Activated CD4-positive, alpha-beta T cell treated with anti-CD3 and anti-CD28 coated beads, Interleukin-2, amount 50 U/mL, for 24 hours (primary cell): Measurements from ENCODE around the gene HBA1.
A peak's percentile ranks its signal among the peaks of the same experiment; 100 is the strongest.
"Not testable (repeated sequence)": the region's sequence is repeated elsewhere in the genome, so short reads cannot be mapped to it uniquely, and the experiment has no call there.

Experiments used
- DNase-seq, 2 donors: peaks; one replicate each; pipeline ENCODE4 v3.0.0-alpha.2; 2020; ENCODE audit warnings: low read depth in 1 of 2, low spot score in 1 of 2

The HBA1 gene

GRCh38 chr16:176477-177382, at the start of gene HBA1:
Gene HBA1 (plus strand): TSS chr16:176680. CDS start chr16:176717, 37 bp downstream.
- not testable (repeated sequence) for DNase-seq

GRCh38 chr16:129075-129474, 47.4 kb upstream of the HBA1 start:
- DNase-seq = no peak

GRCh38 chr16:130533-131173, 45.8 kb upstream of the HBA1 start:
- no peak for DNase-seq

GRCh38 chr16:132120-132519, 44.4 kb upstream of the HBA1 start:
- DNase-seq = no peak

GRCh38 chr16:133716-134115, 42.8 kb upstream of the HBA1 start:
- DNase-seq = no peak

GRCh38 chr16:138049-138417, 38.4 kb upstream of the HBA1 start:
- DNase-seq = peak in 1 of 2 donors; percentile 21

- no peak for DNase-seq
Observed at GRCh38 chr16:140175-140857, 36.2 kb upstream of the HBA1 start.

- no peak for DNase-seq
Observed at GRCh38 chr16:142405-142967, 34.0 kb upstream of the HBA1 start.

- no peak for DNase-seq
Observed at GRCh38 chr16:143047-143446, 33.4 kb upstream of the HBA1 start.

GRCh38 chr16:143456-143855, 33.0 kb upstream of the HBA1 start:
- no peak for DNase-seq

GRCh38 chr16:144797-145252, 31.7 kb upstream of the HBA1 start:
- no peak for DNase-seq

- DNase-seq = no peak
Observed at GRCh38 chr16:146646-147045, 29.8 kb upstream of the HBA1 start.

GRCh38 chr16:149024-149660, 27.3 kb upstream of the HBA1 start:
- DNase-seq = no peak

- no peak for DNase-seq
Observed at GRCh38 chr16:152141-153128, 24.0 kb upstream of the HBA1 start, which contains the start of gene HBZ. Gene HBZ (plus strand): TSS chr16:152644. CDS start chr16:152910, 266 bp downstream.

GRCh38 chr16:153129-153521, 23.4 kb upstream of the HBA1 start:
- DNase-seq = not testable (repeated sequence)

GRCh38 chr16:153550-154216, 22.8 kb upstream of the HBA1 start:
- DNase-seq = not testable (repeated sequence)

GRCh38 chr16:154217-155030, 22.1 kb upstream of the HBA1 start:
- no peak for DNase-seq

- DNase-seq = no peak
Observed at GRCh38 chr16:155031-155398, 21.5 kb upstream of the HBA1 start.
